SK-N-MC (cell line): ENCODE data around the gene YTHDF1.

Experiments
- EZH2 ChIP-seq: fragments of 200-600 bp; sonication (generic); IDR thresholded peaks from one replicate; pipeline ENCODE4 v1.6.1; 2017; ENCODE audit warnings: antibody characterized with exemption
- POLR2AphosphoS5 ChIP-seq: IDR thresholded peaks from 2 replicates; pipeline ENCODE4 v1.6.1; 2012; ENCODE audit warnings: mild to moderate bottlenecking, low read depth, low read length, borderline replicate concordance

- no peak for TF ChIP-seq POLR2AphosphoS5
- no peak for TF ChIP-seq EZH2
Observed at GRCh38 chr20:63210011-63210605, 5.8 kb downstream of the YTHDF1 start.
